IPS DF 4.7 (cell line): ENCODE measurements around the gene TET3.

ENCODE experiments used
- DNase-seq: peaks from one replicate; pipeline ENCODE4 v3.0.0-alpha.2; 2013; ENCODE audit warnings: low spot score; ENCODE audit errors: extremely low read depth

TET3 gene

DNA sequence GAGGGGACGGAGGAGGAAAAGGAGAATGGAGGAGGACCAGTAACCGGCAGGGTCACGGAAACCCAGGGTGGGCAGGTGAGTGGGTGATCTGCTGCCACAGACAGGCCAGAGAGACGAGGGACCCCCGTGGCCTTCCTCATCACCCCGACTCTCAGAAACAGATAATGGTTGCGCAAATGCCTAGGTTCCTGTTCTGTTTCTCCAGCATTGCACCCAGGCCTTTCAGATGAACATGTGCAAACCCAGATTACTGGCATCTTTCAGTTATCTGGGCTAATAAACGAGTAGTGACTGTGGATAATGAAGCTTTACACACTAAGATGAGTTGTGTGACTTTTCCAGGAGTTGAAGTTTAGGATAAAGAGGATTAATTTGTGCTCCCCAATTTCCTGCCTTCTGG is 46.5 kb downstream of the TET3 start:
- DNase-seq, result no peak

DNA sequence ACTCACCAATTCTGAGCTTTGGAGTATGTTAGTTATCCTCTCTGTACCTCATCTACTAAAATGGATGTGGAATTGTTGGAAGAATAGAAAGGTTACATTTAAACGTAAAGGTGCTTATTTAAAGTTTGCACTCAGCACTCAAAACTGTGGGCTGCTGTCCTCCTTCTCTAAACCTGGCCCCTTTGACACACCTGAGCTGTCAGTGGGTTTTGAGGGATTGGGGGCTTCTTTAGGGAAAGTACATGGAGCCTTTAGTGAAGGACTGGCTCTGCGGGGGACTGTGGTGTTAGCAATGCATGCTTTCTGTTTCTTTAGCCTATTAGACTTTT is 47.2 kb downstream of the TET3 start:
- DNase-seq, result no peak

DNA sequence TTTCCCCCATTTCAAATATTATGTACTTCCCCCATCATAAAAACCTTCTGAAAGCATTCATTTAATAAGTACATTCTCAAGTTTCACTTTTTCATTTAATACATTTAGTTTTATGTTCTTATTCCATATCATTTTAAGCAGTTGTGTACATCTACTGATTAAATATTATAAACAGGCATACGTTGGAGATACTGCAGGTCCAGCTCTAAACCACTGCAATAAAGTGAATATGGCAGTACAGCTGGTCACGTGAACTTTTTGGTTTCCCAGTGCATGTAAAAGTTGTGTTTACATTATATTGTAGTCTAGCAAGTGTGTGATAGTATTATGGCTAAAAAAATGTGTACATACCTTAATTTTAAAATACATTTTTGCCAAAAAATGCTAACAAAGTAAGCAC is 48.7 kb downstream of the TET3 start:
- no peak for DNase-seq
